Astrocyte of the cerebellum (primary cell): ENCODE data around the gene GSK3A.

Source experiments
- DNase-seq: peaks from one replicate; pipeline ENCODE4 v3.0.0-alpha.2; 2011; ENCODE audit warnings: low read depth
- H3K4me3 ChIP-seq: 2 replicates; pipeline ENCODE4 v1.5.1; 2011; ENCODE audit warnings: mild to moderate bottlenecking, low read depth, low read length, moderate library complexity
- in situ Hi-C: cut with HindIII; loops from 2 replicates; pipeline ENCODE4 v1.10.0; 2017; ENCODE audit warnings: low sequenced_read_pairs
- TF ChIP-seq, protein P1 (sequence below): IDR thresholded peaks from 2 replicates; pipeline ENCODE4 v1.5.1; 2012; ENCODE audit warnings: low read length, low read depth, moderate library complexity, mild to moderate bottlenecking; ENCODE audit errors: missing control alignments

GSK3A gene

DNA sequence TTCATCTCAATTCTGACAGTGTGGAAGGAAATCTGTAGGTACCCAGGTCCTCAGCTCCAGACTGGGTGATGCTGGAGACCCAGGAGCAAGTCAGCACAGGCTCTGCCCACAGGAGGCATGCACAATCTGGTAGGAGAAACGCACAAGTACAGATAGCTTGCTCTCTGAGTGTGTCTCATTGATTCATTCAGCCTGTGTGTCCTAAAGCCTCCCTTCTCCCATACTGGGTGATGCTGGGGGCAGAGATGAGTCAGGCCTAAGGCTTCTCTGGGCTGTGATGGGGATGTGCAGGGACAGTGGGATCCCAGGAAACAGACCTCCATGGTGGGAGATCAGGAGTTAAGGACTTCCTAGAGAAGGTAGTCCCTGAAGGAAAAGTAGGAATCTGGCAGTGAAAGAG lies 15.5 kb downstream of the GSK3A start:
- H3K4me3 ChIP-seq = no peak overlapping the region
- no peak for DNase-seq
- TF ChIP-seq, protein P1, sequence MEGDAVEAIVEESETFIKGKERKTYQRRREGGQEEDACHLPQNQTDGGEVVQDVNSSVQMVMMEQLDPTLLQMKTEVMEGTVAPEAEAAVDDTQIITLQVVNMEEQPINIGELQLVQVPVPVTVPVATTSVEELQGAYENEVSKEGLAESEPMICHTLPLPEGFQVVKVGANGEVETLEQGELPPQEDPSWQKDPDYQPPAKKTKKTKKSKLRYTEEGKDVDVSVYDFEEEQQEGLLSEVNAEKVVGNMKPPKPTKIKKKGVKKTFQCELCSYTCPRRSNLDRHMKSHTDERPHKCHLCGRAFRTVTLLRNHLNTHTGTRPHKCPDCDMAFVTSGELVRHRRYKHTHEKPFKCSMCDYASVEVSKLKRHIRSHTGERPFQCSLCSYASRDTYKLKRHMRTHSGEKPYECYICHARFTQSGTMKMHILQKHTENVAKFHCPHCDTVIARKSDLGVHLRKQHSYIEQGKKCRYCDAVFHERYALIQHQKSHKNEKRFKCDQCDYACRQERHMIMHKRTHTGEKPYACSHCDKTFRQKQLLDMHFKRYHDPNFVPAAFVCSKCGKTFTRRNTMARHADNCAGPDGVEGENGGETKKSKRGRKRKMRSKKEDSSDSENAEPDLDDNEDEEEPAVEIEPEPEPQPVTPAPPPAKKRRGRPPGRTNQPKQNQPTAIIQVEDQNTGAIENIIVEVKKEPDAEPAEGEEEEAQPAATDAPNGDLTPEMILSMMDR = no peak
- in situ Hi-C loops = no loop called here

DNA sequence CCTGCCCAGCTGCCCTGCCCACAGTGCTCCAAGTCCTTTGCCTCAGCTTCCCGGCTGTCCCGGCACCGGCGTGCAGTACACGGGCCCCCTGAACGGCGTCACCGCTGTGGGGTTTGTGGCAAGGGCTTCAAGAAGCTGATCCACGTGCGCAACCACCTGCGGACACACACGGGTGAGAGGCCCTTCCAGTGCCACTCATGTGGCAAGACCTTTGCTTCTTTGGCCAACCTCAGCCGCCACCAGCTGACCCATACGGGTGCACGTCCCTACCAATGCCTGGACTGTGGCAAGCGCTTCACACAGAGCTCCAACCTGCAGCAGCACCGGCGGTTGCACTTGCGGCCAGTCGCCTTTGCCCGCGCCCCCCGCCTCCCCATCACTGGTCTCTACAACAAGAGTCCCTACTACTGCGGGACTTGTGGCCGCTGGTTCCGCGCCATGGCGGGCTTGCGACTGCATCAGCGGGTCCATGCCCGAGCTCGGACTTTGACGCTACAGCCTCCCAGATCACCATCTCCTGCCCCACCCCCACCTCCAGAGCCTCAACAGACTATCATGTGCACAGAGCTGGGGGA lies 16.6 kb downstream of the GSK3A start:
- no peak overlapping the region for H3K4me3 ChIP-seq
- TF ChIP-seq, protein P1 = no peak
- no peak for DNase-seq
- in situ Hi-C loops = no loop called here

DNA sequence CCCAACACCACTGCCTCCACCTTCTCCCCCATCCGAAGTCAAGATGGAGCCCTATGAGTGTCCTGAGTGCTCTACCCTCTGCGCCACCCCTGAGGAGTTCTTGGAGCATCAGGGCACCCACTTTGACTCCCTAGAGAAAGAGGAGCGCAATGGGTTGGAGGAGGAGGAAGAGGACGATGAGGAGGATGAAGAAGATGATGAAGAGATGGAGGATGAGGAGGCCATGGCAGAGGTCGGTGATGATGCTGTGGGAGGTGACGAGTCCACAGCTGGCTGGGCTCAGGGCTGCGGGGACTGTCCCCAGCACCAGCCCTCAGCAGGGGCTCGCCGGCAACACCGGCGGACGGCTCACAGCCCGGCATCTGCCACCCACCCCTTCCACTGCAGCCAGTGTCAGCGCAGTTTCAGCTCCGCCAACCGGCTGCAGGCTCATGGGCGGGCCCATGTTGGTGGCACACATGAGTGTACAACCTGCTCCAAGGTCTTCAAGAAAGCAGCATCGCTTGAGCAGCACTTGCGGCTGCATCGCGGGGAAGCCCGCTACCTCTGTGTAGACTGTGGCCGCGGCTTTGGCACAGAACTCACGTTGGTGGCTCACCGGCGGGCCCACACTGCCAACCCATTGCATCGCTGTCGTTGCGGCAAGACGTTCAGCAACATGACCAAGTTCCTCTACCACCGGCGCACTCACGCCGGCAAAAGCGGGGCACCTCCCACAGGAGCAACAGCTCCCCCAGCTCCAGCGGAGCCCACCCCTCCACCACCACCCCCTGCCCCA lies 17.3 kb downstream of the GSK3A start:
- H3K4me3 ChIP-seq = no peak overlapping the region
- TF ChIP-seq, protein P1 = no peak
- in situ Hi-C loops = no loop called here
- no peak for DNase-seq

DNA sequence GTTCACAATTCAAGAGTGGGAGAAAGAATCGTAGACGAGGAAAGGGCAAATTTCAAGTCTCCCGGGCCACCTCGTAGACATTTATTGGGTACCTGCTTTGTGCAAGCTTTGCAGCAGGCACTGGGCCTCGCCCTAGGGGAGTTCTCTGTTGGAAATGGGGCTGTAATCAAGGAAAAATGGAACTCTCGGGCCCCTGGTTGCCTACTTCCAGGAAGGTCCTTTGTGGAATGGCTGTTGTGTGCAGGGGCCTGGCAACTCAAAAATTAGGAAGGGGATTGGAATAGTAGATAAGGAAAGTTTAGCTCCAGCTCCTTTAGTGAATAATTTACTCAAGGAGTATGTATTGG lies 21.7 kb downstream of the GSK3A start:
- DNase-seq = no peak
- TF ChIP-seq, protein P1 = no peak

DNA sequence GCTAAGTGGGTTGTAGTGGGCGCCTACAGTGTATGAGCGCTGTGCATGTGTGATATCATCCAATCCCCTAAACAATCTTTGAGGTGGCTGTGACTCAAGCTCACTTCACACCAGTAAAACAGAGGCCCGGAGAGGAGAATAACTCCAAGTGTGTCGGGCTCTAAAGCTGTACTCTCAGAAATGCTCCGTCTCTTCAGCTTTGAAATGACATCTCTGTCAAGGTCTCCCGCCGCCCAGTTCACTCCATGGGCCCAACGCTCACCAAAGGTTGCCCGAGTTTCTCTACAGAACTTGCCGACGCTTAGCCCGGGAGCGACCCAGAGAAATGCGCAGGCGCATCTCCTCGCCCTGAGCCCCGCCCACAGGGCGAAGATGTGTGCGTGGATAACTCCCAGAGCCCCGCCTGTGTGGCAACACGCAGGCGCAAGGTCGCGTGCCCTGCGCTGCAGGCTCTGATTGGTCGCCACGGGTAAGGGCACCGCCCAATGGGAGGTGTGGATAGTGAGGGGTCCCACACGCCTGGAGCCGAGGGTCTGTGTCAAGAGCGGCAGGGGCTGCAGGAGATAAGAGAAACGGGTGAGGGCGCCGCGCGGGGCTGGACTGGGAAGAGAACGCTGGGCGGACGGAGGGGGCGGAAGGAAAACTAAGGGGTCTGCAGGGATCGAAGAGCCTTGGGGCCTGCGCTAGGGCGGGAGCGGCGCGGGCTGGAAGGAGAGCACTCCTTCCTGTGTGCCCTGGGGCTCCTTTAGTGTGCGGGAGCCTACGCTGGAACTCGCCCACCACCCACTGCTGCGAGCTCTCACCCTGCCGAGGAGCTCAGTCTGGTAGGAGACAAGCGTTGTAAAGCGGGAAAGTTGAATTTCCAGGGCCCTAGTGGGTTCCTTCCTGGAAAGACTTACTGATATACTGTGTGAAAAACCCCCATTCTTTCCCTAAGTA lies 22.3 kb downstream of the GSK3A start, which contains the start of gene ZNF526:
TSS of gene ZNF526 (plus strand) at position 501 of the 939 bp plus-strand sequence. CDS start 4,092 bp downstream, outside the sequence.
- in situ Hi-C loops = no loop called here
- peak; percentile 93 for DNase-seq
- peak within 1 kb of the TSS; percentile 87 for H3K4me3 ChIP-seq
- TF ChIP-seq, protein P1 = no peak

More for the DNA sequence above, 21.7 kb downstream of the GSK3A start:
- in situ Hi-C loops = no loop called here
- peak overlapping the region; percentile 87 for H3K4me3 ChIP-seq
